Upper lobe of left lung (tissue), 6 donors: Measurements from ENCODE around the gene ME2. TPM values are rescaled to one million over a fixed set of nuclear protein-coding genes. Genes with fewer than 3 reads are reported as not detected.
"Not testable (repeated sequence)": the region's sequence is repeated elsewhere in the genome, so short reads cannot be mapped to it uniquely, and the experiment has no call there.

Experiments used
- ATAC-seq, 2 donors: fragments of 200-7000 bp; cut with Tn5 transposase; one replicate each; pipeline ENCODE4 v1.9.1; 2022; ENCODE audit warnings: mild to moderate bottlenecking in 2 of 2, moderate library complexity in 2 of 2; ENCODE audit not compliant: low FRiP score in 2 of 2
- DNase-seq, 2 donors: peaks; one replicate each; pipeline ENCODE4 v3.0.0-alpha.2; 2019 to 2020
- H3K27ac ChIP-seq, 4 donors: fragments of 200-600 bp; sonication (generic); one replicate each; pipeline ENCODE4 v1.5.1; 2016 to 2019
- H3K27me3 ChIP-seq, 4 donors: fragments of 200-600 bp; sonication (generic); one replicate each; pipeline ENCODE4 v1.5.1; 2017 to 2019
- H3K36me3 ChIP-seq, 4 donors: fragments of 200-600 bp; sonication (generic); one replicate each; pipeline ENCODE4 v1.5.1; 2016 to 2019
- H3K4me1 ChIP-seq, 4 donors: fragments of 200-600 bp; sonication (generic); one replicate each; pipeline ENCODE4 v1.5.1; 2018 to 2019
- H3K4me3 ChIP-seq, 4 donors: fragments of 200-600 bp; sonication (generic); one replicate each; pipeline ENCODE4 v1.5.1; 2017 to 2019; ENCODE audit warnings: mild to moderate bottlenecking in 2 of 4, moderate library complexity in 1 of 4
- H3K9me3 ChIP-seq, 4 donors: fragments of 200-600 bp; sonication (generic); one replicate each; pipeline ENCODE4 v1.5.1; 2018 to 2019
- CTCF ChIP-seq, 6 experiments: fragments of 450-650 bp in 4 of 6; fragments of 200-600 bp in 2 of 6; sonication (generic) in 2 of 6; IDR thresholded peaks; one replicate each; pipeline ENCODE4 v1.5.1; 2016 to 2019; ENCODE audit warnings: antibody characterized with exemption in 6 of 6
- EP300 ChIP-seq, 4 donors: sonication (generic); formaldehyde crosslinking; IDR thresholded peaks; one replicate each; pipeline ENCODE4 v1.5.1; 2017; ENCODE audit warnings: antibody characterized with exemption in 4 of 4, control low read depth in 2 of 4
- POLR2A ChIP-seq, 4 donors: fragments of 450-650 bp; IDR thresholded peaks; one replicate each; pipeline ENCODE4 v1.5.1; 2016 to 2017; ENCODE audit warnings: antibody characterized with exemption in 4 of 4, mild to moderate bottlenecking in 2 of 4
- POLR2AphosphoS5 ChIP-seq, 2 donors: sonication (generic); formaldehyde crosslinking; IDR thresholded peaks; one replicate each; pipeline ENCODE4 v1.5.1; 2017; ENCODE audit warnings: antibody characterized with exemption in 2 of 2
- WGBS, 2 donors: methylation state at CpG; one replicate each; pipeline ENCODE4 v1.1.5; 2017 to 2018; 5-methylcytosine and 5-hydroxymethylcytosine counted together
- small RNA-seq, 4 donors: library from RNA; depleted of rRNA; stranded (forward); fragments of <200 nt; gene quantifications; one replicate each; pipeline ENCODE3, GENCODE V24; 2016
- total RNA-seq, 6 donors: library from RNA; depleted of rRNA in 4 of 6; stranded (reverse); fragments of >200 nt in 4 of 6; gene quantifications; one replicate each; pipeline versions ENCODE4 v1.1.0 to v1.2.1, GENCODE V29; 2016 to 2021
- donor health status: DM: no; HTN: no; CAD: no; lungs with moderate emphysema.
- donor health status: DM: no; HTN: yes; CAD: no; lungs with severe emphysema.

ME2 gene
- total RNA-seq, 6 donors from 2014 or later, result 26.9 to 69.8 (median 36.4) TPM

GRCh38 chr18:50994031-50994430 is 115.1 kb downstream of the ME2 start:
- ATAC-seq (no peak), DNase-seq (no peak)
- no peak overlapping the region for H3K27ac ChIP-seq
- no peaks in the 10 kb centered on the region for H3K4me1 ChIP-seq
- no peak overlapping the region for H3K4me3 ChIP-seq
- H3K36me3 ChIP-seq, result no peaks in the 10 kb centered on the region
- no peak for TF ChIP-seq CTCF (IDR thresholded peaks at IDR 0.05)
- TF ChIP-seq POLR2AphosphoS5 (IDR thresholded peaks at IDR 0.05), result no peak
- TF ChIP-seq POLR2A (IDR thresholded peaks at IDR 0.05), result no peak
- no peak for TF ChIP-seq EP300 (IDR thresholded peaks at IDR 0.05)
- H3K27me3 ChIP-seq, result no peaks in the 10 kb centered on the region
- WGBS, 2 donors, result 89 to 95% methylated on average over 2 of the region's 2 CpGs
- no peaks in the 10 kb centered on the region for H3K9me3 ChIP-seq

GRCh38 chr18:51003174-51003573 is 124.3 kb downstream of the ME2 start:
- WGBS, 2 donors, result 91 to 98% methylated on average over 2 of the region's 2 CpGs
- H3K27me3 ChIP-seq, DNase-seq, H3K4me1 ChIP-seq, ATAC-seq, H3K27ac ChIP-seq, H3K36me3 ChIP-seq, H3K4me3 ChIP-seq, H3K9me3 ChIP-seq: not testable (repeated sequence)

Small RNA genes within 50 kb of the gene (small RNA-seq; reads per million reads assigned to genes)
- 0 reads per million in 4 donors for gene RF00019

Other genes with a start within 250 kb of the ME2 start
- under 1 TPM in 3 of 6 donors, not detected in 3; 0.46 to 0.77 (median 0.71) TPM for gene MRO, start 59.1 kb upstream of the ME2 start, total RNA-seq
- 10 to 100 TPM in 1 of 6 donors, 1 to 10 TPM in 5; 2.3 to 11.9 (median 9.3) TPM for gene ELAC1, start 88.9 kb downstream of the ME2 start, total RNA-seq
- 100 to 1,000 TPM in 4 of 6 donors, 10 to 100 TPM in 2; 94.7 to 140 (median 107) TPM for gene SMAD4, start 151.1 kb downstream of the ME2 start, total RNA-seq